ENCODE results near the gene C20orf96.
"Not testable (repeated sequence)": the region's sequence is repeated elsewhere in the genome, so short reads cannot be mapped to it uniquely, and the experiment has no call there.

C20orf96 gene

GRCh38 chr20:284172-284571 lies 6.4 kb downstream of the C20orf96 start:
- DNase-seq (ENCODE audit: low read depth in 2 of 3, low spot score in 1 of 3): no peak

- DNase-seq (ENCODE audit: low read depth in 2 of 3, low spot score in 1 of 3): no peak
These were observed 11.7 kb downstream of the C20orf96 start for GRCh38 chr20:278607-279571.

DNA sequence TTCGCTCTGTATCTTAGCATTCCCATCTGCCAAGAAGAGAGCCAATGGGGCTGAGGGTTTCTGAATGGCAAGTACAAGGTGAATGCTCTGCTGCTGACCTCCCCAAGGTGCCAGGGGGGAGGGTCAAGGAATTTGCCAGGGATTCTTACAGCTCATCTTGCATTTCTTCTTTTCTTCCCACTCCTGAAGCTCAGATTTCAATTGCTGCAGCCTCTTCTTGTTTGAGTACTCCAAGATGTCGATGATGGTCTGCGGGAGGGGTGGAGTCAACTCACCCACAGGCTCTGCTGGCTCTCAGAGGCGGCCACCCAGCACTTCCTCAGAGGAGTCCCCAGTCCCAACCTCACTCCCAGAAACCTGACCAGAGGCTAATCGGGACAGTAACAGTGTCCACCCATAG lies 12.4 kb downstream of the C20orf96 start:
- no peak for DNase-seq (ENCODE audit: low read depth in 2 of 3, low spot score in 1 of 3)

DNA sequence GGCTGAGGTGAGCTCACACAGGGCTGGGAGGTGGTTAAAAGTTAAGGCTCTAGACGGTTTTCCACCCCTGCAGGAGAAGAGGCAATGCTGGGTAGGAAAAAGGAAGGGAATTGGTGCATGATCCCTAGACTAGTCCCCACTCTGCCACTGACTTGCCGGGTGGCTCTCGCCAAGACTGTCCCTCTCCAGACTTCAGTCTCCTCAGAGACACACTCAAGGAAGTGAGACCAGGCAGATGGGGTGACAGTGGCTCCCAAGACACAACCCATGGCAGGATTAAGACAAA lies 13.1 kb downstream of the C20orf96 start:
- DNase-seq (ENCODE audit: low read depth in 2 of 3, low spot score in 1 of 3): no peak

- no peak for DNase-seq (ENCODE audit: low read depth in 2 of 3, low spot score in 1 of 3)
These were observed 13.7 kb downstream of the C20orf96 start for GRCh38 chr20:276620-277495.

DNA sequence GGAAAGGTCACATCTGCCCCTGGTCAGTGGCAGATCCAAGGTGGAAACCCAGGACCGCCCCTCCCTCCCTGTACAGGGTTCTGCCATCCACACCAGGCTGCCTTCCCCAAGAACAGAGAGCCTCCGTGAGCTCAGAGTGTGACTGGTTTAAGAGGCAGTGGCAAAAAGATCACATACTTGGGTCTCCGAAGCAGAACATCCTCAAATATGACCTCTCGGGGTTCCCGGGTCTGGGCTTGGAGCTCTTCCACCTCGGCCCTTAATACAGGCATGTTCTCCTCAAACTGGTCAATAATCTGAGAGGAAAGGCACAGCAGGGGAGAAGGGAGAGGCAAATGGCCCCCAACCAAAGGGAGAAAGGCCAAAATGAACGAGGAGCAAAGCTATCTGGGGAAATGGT lies 14.8 kb downstream of the C20orf96 start:
- DNase-seq (ENCODE audit: low read depth in 2 of 3, low spot score in 1 of 3): no peak

- DNase-seq (ENCODE audit: low read depth in 2 of 3, low spot score in 1 of 3): no peak
These were observed 16.7 kb downstream of the C20orf96 start for GRCh38 chr20:273884-274283.

GRCh38 chr20:272718-273117 lies 17.8 kb downstream of the C20orf96 start:
- no peak for DNase-seq (ENCODE audit: low read depth in 2 of 3, low spot score in 1 of 3)

GRCh38 chr20:271528-271927 lies 19.0 kb downstream of the C20orf96 start:
- no peak for DNase-seq (ENCODE audit: low read depth in 2 of 3, low spot score in 1 of 3)

- DNase-seq (ENCODE audit: low read depth in 2 of 3, low spot score in 1 of 3): no peak
These were observed 19.5 kb downstream of the C20orf96 start for GRCh38 chr20:271069-271468.

DNA sequence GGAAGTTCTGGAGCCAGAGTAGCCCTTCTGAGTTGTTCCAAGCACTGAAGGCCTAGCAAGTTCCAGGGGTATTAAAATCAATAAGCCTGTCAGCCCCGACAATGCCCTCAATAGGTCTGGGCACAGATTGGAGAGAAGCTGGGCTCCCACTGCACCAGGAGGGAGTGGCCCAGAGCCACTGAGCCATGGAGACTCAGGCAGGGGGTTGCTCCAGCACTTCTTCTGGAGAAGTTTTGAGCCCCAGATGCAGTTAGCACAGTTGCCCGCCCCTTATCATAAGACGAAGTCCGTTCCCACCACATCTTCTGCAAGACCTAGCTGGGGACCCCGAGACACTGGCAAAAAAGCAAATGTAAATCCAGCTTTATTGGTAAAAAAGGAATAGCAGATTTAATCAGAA lies 20.0 kb downstream of the C20orf96 start:
- no peak for DNase-seq (ENCODE audit: low read depth in 2 of 3, low spot score in 1 of 3)

- peak; percentile 83 to 94 (median 87) for DNase-seq (ENCODE audit: low read depth in 2 of 3, low spot score in 1 of 3)
These were observed 23.7 kb downstream of the C20orf96 start for GRCh38 chr20:266596-267562.

GRCh38 chr20:263701-264100 lies 26.8 kb downstream of the C20orf96 start:
- no peak for DNase-seq (ENCODE audit: low read depth in 2 of 3, low spot score in 1 of 3)

DNA sequence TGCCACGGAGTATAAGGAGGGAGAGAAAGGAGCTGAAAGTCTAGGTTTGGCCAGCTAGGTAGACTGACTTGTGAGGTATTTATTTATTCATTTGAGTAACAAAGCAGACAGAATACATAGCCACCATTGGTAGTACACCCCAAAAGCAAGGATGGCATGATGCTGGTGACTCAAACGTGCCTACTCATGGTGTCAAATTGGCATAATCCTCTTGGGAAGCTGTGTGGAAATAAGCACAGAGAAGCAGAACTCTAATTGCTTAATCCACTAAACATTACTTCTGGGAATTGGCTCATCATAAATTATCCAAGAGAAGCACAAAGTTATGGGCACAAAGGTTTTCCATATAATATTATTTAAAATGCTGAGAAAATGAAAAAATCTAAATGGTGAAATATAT lies 30.6 kb downstream of the C20orf96 start:
- DNase-seq (ENCODE audit: low read depth in 2 of 3, low spot score in 1 of 3): no peak

GRCh38 chr20:258963-259362 lies 31.6 kb downstream of the C20orf96 start:
- no peak for DNase-seq (ENCODE audit: low read depth in 2 of 3, low spot score in 1 of 3)

GRCh38 chr20:258269-258858 lies 32.2 kb downstream of the C20orf96 start:
- DNase-seq (ENCODE audit: low read depth in 2 of 3, low spot score in 1 of 3): no peak

DNA sequence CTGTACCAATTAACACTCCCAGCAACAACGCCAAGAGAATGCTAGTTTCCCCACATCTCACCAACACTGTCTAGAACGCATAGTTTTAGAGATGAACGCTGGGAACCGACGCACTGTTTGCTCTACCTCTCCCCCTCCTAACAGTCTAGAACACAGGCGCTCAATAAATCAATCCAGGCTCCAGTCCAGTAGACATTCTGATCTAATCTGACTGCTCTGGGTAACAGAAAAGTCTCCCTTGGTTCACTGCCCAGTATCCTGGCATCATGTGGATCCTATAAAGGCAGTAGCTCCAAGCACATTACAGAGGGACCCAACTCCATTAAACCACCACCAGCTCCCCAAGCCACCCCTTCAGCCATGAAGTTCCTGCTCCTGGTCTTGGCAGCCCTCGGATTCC lies 33.1 kb downstream of the C20orf96 start, which contains the start of gene DEFB132:
DEFB132 (plus strand) TSS at position 306 of the 400 bp plus-strand sequence; CDS start at position 361, 55 bp downstream.
- DNase-seq (ENCODE audit: low read depth in 2 of 3, low spot score in 1 of 3): no peak

DNA sequence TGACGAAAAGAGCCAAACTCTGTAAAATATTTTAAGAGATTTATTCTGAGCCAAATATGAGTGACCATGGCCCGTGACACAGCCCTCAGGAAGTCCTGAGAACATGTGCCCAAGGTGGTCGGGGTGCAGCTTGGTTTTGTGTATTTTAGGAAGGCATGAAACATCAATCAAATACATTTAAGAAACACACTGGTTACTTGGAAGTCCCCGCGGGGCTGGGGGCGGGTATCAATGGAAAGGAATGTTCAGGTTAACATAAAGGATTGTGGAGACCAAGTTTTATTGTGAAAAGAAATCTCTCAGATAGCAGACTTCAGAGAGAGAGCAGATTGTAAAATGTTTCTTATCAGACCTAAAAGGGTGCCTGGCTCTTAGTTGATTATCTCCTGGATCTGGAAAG lies 37.1 kb downstream of the C20orf96 start:
- DNase-seq (ENCODE audit: low read depth in 2 of 3, low spot score in 1 of 3): not testable (repeated sequence)

DNA sequence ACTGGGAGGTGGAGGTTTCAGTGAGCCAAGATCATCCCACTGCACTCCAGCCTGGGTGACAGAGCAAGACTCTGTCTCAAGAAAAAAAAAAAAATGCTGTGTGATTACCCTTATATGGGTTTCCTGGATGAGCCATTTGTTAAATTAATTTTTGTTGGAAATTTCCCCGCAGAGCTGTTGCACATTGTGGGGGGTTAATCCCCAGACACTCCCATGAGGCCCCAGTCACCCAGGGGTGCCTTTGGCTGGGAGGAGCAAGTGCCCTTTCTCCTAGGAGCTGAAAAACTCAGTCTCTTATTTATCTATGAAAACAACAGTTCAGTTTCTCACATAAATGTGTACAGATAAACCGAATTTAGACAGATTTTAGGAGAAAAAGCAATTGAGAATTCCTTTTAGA lies 37.7 kb downstream of the C20orf96 start:
- DNase-seq (ENCODE audit: low read depth in 2 of 3, low spot score in 1 of 3): no peak

DNA sequence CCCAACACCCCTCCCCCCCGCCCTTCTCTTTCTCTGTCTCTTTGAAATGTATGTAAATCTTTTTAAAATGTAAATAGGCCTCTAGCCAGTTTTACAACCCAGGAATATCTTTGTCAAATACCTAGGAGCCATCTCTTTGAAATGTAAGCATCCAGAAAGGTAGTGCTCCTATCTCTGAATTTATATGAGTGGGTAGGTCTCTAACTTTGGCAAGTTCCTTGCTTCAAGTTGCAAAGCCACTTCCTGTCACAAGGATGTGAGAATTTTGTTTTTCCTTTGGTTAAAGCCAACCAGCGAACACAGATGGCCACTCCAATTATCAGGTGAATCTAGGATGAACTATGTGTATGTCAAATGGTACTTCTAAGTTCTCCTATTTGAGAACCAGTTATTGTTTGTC lies 39.2 kb downstream of the C20orf96 start:
- DNase-seq (ENCODE audit: low read depth in 2 of 3, low spot score in 1 of 3): no peak

DNA sequence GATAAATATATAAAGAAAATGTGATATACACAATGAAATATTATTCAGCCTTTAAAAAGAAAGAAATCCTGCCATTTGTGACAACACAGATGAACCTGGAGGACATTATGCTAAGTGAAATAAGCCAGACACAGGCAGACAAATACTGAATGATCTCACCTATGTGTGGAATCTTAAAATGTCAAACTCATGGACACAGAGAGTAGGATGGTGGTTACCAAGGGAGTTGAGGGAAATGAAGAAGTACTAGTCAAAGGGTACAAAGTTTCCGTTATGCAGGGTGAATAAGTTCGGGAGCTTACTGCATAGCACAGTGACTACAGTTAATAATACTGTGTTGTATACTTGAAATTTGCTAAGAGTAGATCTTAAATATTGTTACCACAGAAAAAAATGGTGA lies 47.6 kb downstream of the C20orf96 start:
- no peak for DNase-seq (ENCODE audit: low read depth in 2 of 3, low spot score in 1 of 3)
